ES-I3 (cell line): ENCODE results near the gene PLCD1.
"Not testable (repeated sequence)": the region's sequence is repeated elsewhere in the genome, so short reads cannot be mapped to it uniquely, and the experiment has no call there.

ENCODE experiments used
- H3K36me3 ChIP-seq: 2 replicates; pipeline ENCODE4 v1.6.1; 2013; ENCODE audit warnings: mild to moderate bottlenecking, low read length, control low read depth, moderate library complexity; ENCODE audit not compliant: insufficient read depth
- H3K4me1 ChIP-seq: 2 replicates; pipeline ENCODE4 v1.6.1; 2013; ENCODE audit warnings: mild to moderate bottlenecking, control low read depth, low read length; ENCODE audit not compliant: insufficient read depth
- H3K9ac ChIP-seq: 2 replicates; pipeline ENCODE4 v1.6.1; 2013; ENCODE audit warnings: low read depth, mild to moderate bottlenecking, low read length, moderate library complexity
- H3K9me3 ChIP-seq: 2 replicates; pipeline ENCODE4 v1.6.1; 2013; ENCODE audit warnings: mild to moderate bottlenecking, low read length, moderate library complexity; ENCODE audit not compliant: control insufficient read depth, insufficient read depth

Gene PLCD1

GRCh38 chr3:37985637-37986320 lies 43.7 kb downstream of the PLCD1 start:
- Histone ChIP-seq H3K9ac (no peak overlapping the region), H3K9me3 (no peaks in the 10 kb centered on the region), H3K36me3 (0 out of 2 replicates have a peak, but pooled peaks cover 2% of the 10 kb centered on the region), H3K4me1 (no peaks in the 10 kb centered on the region)

GRCh38 chr3:37984596-37984995 lies 44.8 kb downstream of the PLCD1 start:
- no peak overlapping the region for H3K9ac ChIP-seq
- peaks cover 7% of the 10 kb centered on the region; the same call in 1 of the 2 replicates for H3K36me3 ChIP-seq
- no peaks in the 10 kb centered on the region for H3K9me3 ChIP-seq
- no peaks in the 10 kb centered on the region for H3K4me1 ChIP-seq

GRCh38 chr3:37984051-37984450 lies 45.4 kb downstream of the PLCD1 start:
- Histone ChIP-seq H3K36me3 (peaks cover 7% of the 10 kb centered on the region; the same call in 1 of the 2 replicates), H3K4me1 (no peaks in the 10 kb centered on the region), H3K9ac (no peak overlapping the region), H3K9me3 (no peaks in the 10 kb centered on the region)

GRCh38 chr3:37982331-37982730 lies 47.1 kb downstream of the PLCD1 start:
- Histone ChIP-seq H3K36me3 (peaks cover 7% of the 10 kb centered on the region; the same call in 1 of the 2 replicates), H3K9me3 (no peaks in the 10 kb centered on the region), H3K9ac (no peak overlapping the region), H3K4me1 (no peaks in the 10 kb centered on the region)

GRCh38 chr3:37981348-37981664 lies 48.1 kb downstream of the PLCD1 start:
- no peak overlapping the region for H3K9ac ChIP-seq
- peaks cover 10% of the 10 kb centered on the region; the same call in 1 of the 2 replicates for H3K36me3 ChIP-seq
- no peaks in the 10 kb centered on the region for H3K4me1 ChIP-seq
- H3K9me3 ChIP-seq = no peaks in the 10 kb centered on the region

GRCh38 chr3:37980462-37981347 lies 48.7 kb downstream of the PLCD1 start:
- Histone ChIP-seq H3K9ac (no peak overlapping the region), H3K9me3 (no peaks in the 10 kb centered on the region), H3K4me1 (no peaks in the 10 kb centered on the region), H3K36me3 (peaks cover 13% of the 10 kb centered on the region; the same call in 1 of the 2 replicates)

GRCh38 chr3:37979541-37980461 lies 49.6 kb downstream of the PLCD1 start:
- Histone ChIP-seq H3K9me3 (no peaks in the 10 kb centered on the region), H3K36me3 (peaks cover 14% of the 10 kb centered on the region; the same call in 1 of the 2 replicates), H3K4me1 (no peaks in the 10 kb centered on the region), H3K9ac (no peak overlapping the region)

GRCh38 chr3:37974121-37975083 lies 55.0 kb downstream of the PLCD1 start:
- Histone ChIP-seq H3K4me1 (no peaks in the 10 kb centered on the region), H3K36me3 (peaks cover 7% of the 10 kb centered on the region; the same call in 1 of the 2 replicates), H3K9ac (no peak overlapping the region), H3K9me3 (no peaks in the 10 kb centered on the region)

GRCh38 chr3:37973246-37974054 lies 56.0 kb downstream of the PLCD1 start:
- Histone ChIP-seq H3K36me3 (peaks cover 7% of the 10 kb centered on the region; the same call in 1 of the 2 replicates), H3K4me1 (no peaks in the 10 kb centered on the region), H3K9ac (no peak overlapping the region), H3K9me3 (no peaks in the 10 kb centered on the region)

- not testable (repeated sequence) for H3K9me3 ChIP-seq, H3K9ac ChIP-seq, H3K36me3 ChIP-seq, H3K4me1 ChIP-seq
These were observed 57.4 kb downstream of the PLCD1 start for GRCh38 chr3:37972056-37972455.

GRCh38 chr3:37971467-37971866 lies 58.0 kb downstream of the PLCD1 start:
- Histone ChIP-seq H3K4me1 (no peaks in the 10 kb centered on the region), H3K9ac (no peak overlapping the region), H3K9me3 (no peaks in the 10 kb centered on the region), H3K36me3 (peaks cover 5% of the 10 kb centered on the region; the same call in 1 of the 2 replicates)

GRCh38 chr3:37970802-37971201 lies 58.6 kb downstream of the PLCD1 start:
- 0 out of 2 replicates have a peak, but pooled peaks cover 2% of the 10 kb centered on the region for H3K36me3 ChIP-seq
- H3K4me1 ChIP-seq = no peaks in the 10 kb centered on the region
- H3K9me3 ChIP-seq = no peaks in the 10 kb centered on the region
- H3K9ac ChIP-seq = no peak overlapping the region
